Natural killer cell (primary cell): ENCODE data around the gene ZNF593OS. TPM values are rescaled to one million over a fixed set of nuclear protein-coding genes. Genes with fewer than 3 reads are reported as not detected.

Experiments used
- ATAC-seq, 3 donors: fragments of 150-1000 bp in 2 of 3; fragments of 200-7000 bp in 1 of 3; cut with Tn5 transposase; 1 replicate in 1 of 3; 2 replicates in 2 of 3; pipeline ENCODE4 v1.10.0; 2021; ENCODE audit warnings: mild to moderate bottlenecking in 2 of 3, moderate library complexity in 2 of 3
- DNase-seq, 2 donors: peaks; one replicate each; pipeline versions ENCODE4 v3.0.0 to v3.0.0-alpha.2; 2013 to 2021; ENCODE audit warnings: mixed read lengths in 1 of 2
- H3K27ac ChIP-seq: one replicate; pipeline ENCODE4 v1.5.1; 2013; ENCODE audit warnings: mild to moderate bottlenecking, low read length
- H3K27me3 ChIP-seq: one replicate; pipeline ENCODE4 v1.6.1; 2013; ENCODE audit warnings: low read length; ENCODE audit not compliant: control insufficient read depth, insufficient read depth
- H3K36me3 ChIP-seq: one replicate; pipeline ENCODE4 v1.6.1; 2013; ENCODE audit warnings: low read length; ENCODE audit not compliant: control insufficient read depth, insufficient read depth
- H3K4me1 ChIP-seq: one replicate; pipeline ENCODE4 v1.6.1; 2013; ENCODE audit warnings: low read length; ENCODE audit not compliant: control insufficient read depth, insufficient read depth
- H3K4me3 ChIP-seq: one replicate; pipeline ENCODE4 v1.5.1; 2013; ENCODE audit warnings: low read length
- H3K9me3 ChIP-seq: one replicate; pipeline ENCODE4 v1.6.1; 2013; ENCODE audit warnings: low read length; ENCODE audit not compliant: control insufficient read depth, insufficient read depth
- H3K27ac Mint-ChIP-seq, 2 donors: one replicate each; pipeline ENCODE4 v1.8.0; 2022; ENCODE audit warnings: mild to moderate bottlenecking in 2 of 2, mixed read lengths in 2 of 2, moderate library complexity in 1 of 2
- H3K27me3 Mint-ChIP-seq, 2 donors: one replicate each; pipeline ENCODE4 v1.8.0; 2022; ENCODE audit warnings: low read depth in 2 of 2, mixed read lengths in 2 of 2
- H3K36me3 Mint-ChIP-seq: one replicate; pipeline ENCODE4 v1.8.0; 2022; ENCODE audit warnings: mixed read lengths
- H3K4me1 Mint-ChIP-seq, 2 donors: one replicate each; pipeline ENCODE4 v1.8.0; 2022; ENCODE audit warnings: mixed read lengths in 2 of 2
- H3K4me3 Mint-ChIP-seq: one replicate; pipeline ENCODE4 v1.8.0; 2022; ENCODE audit warnings: mild to moderate bottlenecking, moderate library complexity, mixed read lengths
- H3K9me3 Mint-ChIP-seq, 2 donors: one replicate each; pipeline ENCODE4 v1.8.0; 2022; ENCODE audit warnings: mixed read lengths in 2 of 2
- WGBS: methylation state at CpG from one replicate; pipeline ENCODE4 v1.1.7; 2013; ENCODE audit warnings: missing lambda C conversion rate; ENCODE audit not compliant: insufficient coverage; 5-methylcytosine and 5-hydroxymethylcytosine counted together
- intact Hi-C: fragments of 100-400 bp; cut with micrococcal nuclease; formaldehyde crosslinking; loops from one replicate; pipeline ENCODE4 v1.14.2; 2022
- total RNA-seq, 4 donors: library from RNA; stranded (reverse); fragments of 120-200 nt in 1 of 4; gene quantifications; one replicate each; pipeline versions ENCODE4 v1.2.3 to v1.2.4, GENCODE V29; 2013 to 2022
- TF ChIP-seq, protein P1 (sequence below): fragments of 200-600 bp; IDR thresholded peaks from one replicate; pipeline ENCODE4 v1.8.0; 2022; ENCODE audit warnings: antibody characterized with exemption

Gene ZNF593OS
- total RNA-seq, 3 donors from 2014 or later (not counting 1 experiment from before 2014, with no cell fraction given) = not detected

DNA sequence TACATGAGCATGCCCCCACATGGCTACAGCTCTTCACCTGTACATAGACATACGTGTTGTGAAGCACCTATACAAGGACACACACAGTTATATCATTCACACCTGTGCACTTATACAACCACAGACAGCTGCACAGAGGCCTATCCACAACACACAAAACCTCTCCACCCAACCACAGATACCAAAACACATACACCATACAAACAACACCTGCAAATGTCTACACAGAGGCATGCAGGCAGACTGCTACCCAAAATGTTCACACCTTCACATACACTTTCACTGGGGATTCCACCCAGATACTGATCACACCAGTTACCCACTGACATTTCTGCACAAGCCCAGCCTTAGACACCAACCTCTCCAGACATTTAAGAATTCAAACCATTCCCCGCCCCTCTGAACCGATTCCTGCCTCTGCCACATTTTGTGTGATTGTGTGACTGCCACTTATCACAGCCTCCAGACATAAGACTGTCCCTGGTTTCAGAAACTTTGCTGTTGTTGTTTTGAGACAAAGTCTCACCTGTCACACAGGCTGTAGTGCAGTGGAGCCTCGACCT lies 4.8 kb downstream of the ZNF593OS start:
- peaks cover 0 to 29% of the 10 kb centered on the region in 2 donors for H3K4me1 Mint-ChIP-seq
- 71% methylated on average over 4 of the region's 4 CpGs for WGBS
- peaks cover 0 to 24% of the 10 kb centered on the region in 2 donors for H3K27me3 Mint-ChIP-seq
- ATAC-seq = peak in 1 of 3 donors; percentile 23
- Histone ChIP-seq H3K36me3 (no peaks in the 10 kb centered on the region), H3K4me1 (peaks cover 36% of the 10 kb centered on the region), H3K27ac (no peak overlapping the region), H3K27me3 (peaks cover 19% of the 10 kb centered on the region), H3K4me3 (no peak overlapping the region), H3K9me3 (no peaks in the 10 kb centered on the region)
- TF ChIP-seq, protein P1, sequence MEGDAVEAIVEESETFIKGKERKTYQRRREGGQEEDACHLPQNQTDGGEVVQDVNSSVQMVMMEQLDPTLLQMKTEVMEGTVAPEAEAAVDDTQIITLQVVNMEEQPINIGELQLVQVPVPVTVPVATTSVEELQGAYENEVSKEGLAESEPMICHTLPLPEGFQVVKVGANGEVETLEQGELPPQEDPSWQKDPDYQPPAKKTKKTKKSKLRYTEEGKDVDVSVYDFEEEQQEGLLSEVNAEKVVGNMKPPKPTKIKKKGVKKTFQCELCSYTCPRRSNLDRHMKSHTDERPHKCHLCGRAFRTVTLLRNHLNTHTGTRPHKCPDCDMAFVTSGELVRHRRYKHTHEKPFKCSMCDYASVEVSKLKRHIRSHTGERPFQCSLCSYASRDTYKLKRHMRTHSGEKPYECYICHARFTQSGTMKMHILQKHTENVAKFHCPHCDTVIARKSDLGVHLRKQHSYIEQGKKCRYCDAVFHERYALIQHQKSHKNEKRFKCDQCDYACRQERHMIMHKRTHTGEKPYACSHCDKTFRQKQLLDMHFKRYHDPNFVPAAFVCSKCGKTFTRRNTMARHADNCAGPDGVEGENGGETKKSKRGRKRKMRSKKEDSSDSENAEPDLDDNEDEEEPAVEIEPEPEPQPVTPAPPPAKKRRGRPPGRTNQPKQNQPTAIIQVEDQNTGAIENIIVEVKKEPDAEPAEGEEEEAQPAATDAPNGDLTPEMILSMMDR = no peak
- intact Hi-C loops = loop anchor here (5.0 to 10.0 kb wide), 2 partner anchors 66 to 228 kb away; partner anchors contain the start of gene CEP85
- H3K27ac Mint-ChIP-seq = no peak overlapping the region
- peak in 1 of 2 donors; percentile 35 for DNase-seq
- no peaks in the 10 kb centered on the region for H3K36me3 Mint-ChIP-seq
- no peak overlapping the region for H3K4me3 Mint-ChIP-seq
- H3K9me3 Mint-ChIP-seq = no peaks in the 10 kb centered on the region

DNA sequence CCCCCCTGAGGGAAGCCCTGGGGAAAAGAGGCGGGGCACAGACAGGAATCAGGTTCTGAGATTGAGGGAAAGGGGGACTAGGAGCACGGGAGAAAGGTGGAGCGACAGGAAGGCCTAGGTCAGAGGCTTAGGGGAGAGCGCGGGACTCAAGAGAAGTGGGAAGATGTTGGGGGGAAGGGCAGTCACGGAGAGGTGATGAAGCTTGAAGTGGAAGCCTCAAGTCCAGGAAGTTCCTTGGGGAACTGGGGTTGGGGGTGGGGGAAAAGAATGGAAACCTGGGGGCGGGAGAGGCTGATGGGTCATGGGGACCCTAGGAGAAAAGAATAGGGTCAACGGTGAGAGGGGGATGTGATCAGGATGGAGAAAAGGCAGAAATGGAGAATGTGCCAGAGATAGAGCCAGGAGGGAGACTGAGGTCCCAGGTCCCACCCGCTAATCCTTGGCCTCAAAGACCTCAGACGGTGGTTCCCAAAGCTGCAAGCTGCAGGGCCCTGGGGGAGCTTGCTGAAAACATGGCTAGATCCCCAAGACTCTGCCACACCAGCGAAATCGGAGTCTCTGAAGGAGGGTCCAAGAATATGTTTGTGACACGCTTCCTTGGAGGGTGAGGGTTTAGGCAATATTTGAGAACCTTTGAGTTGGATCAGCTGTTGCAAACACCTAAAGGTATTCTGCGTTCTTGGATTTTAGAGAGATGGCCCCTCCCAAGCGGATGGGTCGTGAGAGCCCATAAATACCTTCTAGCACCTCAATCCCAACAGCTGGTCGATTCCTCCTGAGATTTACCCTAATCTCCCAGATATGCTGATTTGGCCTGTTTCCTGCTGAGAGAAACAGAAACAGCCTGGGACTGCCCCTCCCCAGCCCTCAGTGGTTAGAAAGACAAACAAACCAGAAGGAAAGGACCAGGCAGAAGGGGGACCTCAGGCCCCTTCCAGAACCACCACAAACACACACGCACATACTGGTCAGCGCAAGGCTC lies 6.5 kb downstream of the ZNF593OS start:
- intact Hi-C loops = loop anchor here (1.0 to 10.0 kb wide), 3 partner anchors 60 to 230 kb away; partner anchors contain the start of gene CEP85
- Histone ChIP-seq H3K27ac (no peak overlapping the region), H3K4me1 (peaks cover 32% of the 10 kb centered on the region), H3K27me3 (peaks cover 19% of the 10 kb centered on the region), H3K4me3 (no peak overlapping the region), H3K9me3 (no peaks in the 10 kb centered on the region), H3K36me3 (no peaks in the 10 kb centered on the region)
- WGBS = 67% methylated on average over 17 of the region's 19 CpGs
- H3K27ac Mint-ChIP-seq = no peak overlapping the region
- peak overlapping the region; percentile 64 for H3K4me3 Mint-ChIP-seq
- no peaks in the 10 kb centered on the region for H3K36me3 Mint-ChIP-seq
- no peak for DNase-seq
- H3K9me3 Mint-ChIP-seq = no peaks in the 10 kb centered on the region
- H3K4me1 Mint-ChIP-seq = peaks cover 0 to 19% of the 10 kb centered on the region in 2 donors
- peaks cover 0 to 24% of the 10 kb centered on the region in 2 donors for H3K27me3 Mint-ChIP-seq
- no peak for ATAC-seq
- TF ChIP-seq, protein P1 = no peak

DNA sequence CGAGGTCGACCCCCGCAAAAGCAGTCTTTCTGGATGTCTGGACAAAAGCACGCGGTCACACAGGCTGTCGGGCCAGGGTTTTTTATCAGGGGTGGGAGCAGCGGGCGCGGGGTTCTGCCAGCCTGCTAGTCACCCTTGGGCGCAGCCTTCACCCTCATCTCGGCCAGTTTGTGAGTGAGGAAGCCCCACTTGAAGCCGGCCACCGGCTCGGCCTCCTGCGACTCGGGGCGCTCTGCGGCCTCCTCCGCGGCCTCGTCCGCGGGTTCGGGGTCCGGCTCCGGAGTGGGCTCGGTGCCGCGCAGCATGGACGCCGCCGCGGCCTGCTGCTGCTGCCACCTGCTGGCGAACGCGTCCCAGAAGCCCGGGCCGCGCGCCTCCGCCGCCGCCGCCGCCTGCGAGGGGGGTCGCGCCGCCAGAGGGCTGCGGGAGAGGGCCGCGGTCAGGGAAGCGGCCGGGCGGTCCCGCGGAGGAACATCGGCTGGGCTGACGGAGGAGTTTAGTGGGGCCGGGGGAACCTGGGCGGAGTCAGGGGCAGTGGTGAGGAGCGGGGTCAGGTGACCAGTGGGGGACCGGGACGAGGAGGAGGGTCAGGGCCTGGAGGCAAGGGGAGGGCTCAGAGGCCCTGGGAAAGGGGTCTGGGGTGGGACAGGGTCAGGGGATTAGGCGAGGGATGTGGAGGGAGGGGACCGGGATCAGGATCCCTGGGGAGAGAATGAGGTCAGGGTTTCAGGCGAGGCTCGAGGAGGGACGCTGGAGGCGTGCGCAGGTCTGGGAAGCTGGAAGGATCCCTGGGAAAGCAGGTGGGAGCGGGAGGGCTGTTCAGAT lies 7.4 kb downstream of the ZNF593OS start:
- no peak overlapping the region for H3K27ac ChIP-seq
- H3K9me3 Mint-ChIP-seq = no peaks in the 10 kb centered on the region

More for the DNA sequence above, 7.4 kb downstream of the ZNF593OS start:
- 13% methylated on average over 72 of the region's 72 CpGs for WGBS
- Histone ChIP-seq H3K4me3 (no peak overlapping the region), H3K4me1 (peaks cover 27% of the 10 kb centered on the region), H3K36me3 (no peaks in the 10 kb centered on the region), H3K27me3 (peaks cover 19% of the 10 kb centered on the region), H3K9me3 (no peaks in the 10 kb centered on the region)
- H3K27ac Mint-ChIP-seq = no peak overlapping the region
- no peaks in the 10 kb centered on the region for H3K36me3 Mint-ChIP-seq
- intact Hi-C loops = loop anchor here (1.0 to 10.0 kb wide), 2 partner anchors 59 to 231 kb away; no protein-coding TSS in a partner anchor
- TF ChIP-seq, protein P1 = peak; percentile 76
- peak overlapping the region; percentile 64 for H3K4me3 Mint-ChIP-seq
- ATAC-seq = peak; percentile 67 to 77 (median 73)
- H3K4me1 Mint-ChIP-seq = peaks cover 0 to 17% of the 10 kb centered on the region in 2 donors
- peaks cover 7 to 28% of the 10 kb centered on the region in 2 donors for H3K27me3 Mint-ChIP-seq
- peak; percentile 56 to 73 for DNase-seq
